B cell (primary cell): Measurements from ENCODE around the gene COX6B2. TPM values are rescaled to one million over a fixed set of nuclear protein-coding genes. Genes with fewer than 3 reads are reported as not detected.

Experiments
- ATAC-seq: fragments of 200-7000 bp; cut with Tn5 transposase; one replicate; pipeline ENCODE4 v1.10.0; 2021; ENCODE audit warnings: low read depth, mild to moderate bottlenecking, moderate number of reproducible peaks, moderate library complexity
- CTCF ChIA-PET: fragments of 350-600 bp; sonication (Branson Sonifier 250); formaldehyde crosslinking; loops from one replicate; lab custom pipeline; 2021; ENCODE audit warnings: antibody characterized with exemption, inconsistent platforms; lab: Charles Lee
- POLR2A ChIA-PET: fragments of 350-600 bp; sonication (Branson Sonifier 250); formaldehyde crosslinking; loops from one replicate; lab custom pipeline; 2021; ENCODE audit warnings: antibody characterized with exemption; lab: Charles Lee
- DNase-seq: peaks from one replicate; pipeline ENCODE4 v3.0.0; 2013
- H2AFZ ChIP-seq: 2 replicates; pipeline ENCODE4 v1.6.1; 2012; ENCODE audit warnings: mild to moderate bottlenecking, low read depth, low read length; ENCODE audit not compliant: insufficient read depth, poor library complexity, severe bottlenecking
- H3K27ac ChIP-seq, 2 donors: 1 replicate in 1 of 2; 2 replicates in 1 of 2; pipeline ENCODE4 v1.5.1; 2012 to 2013; ENCODE audit warnings: low read length in 2 of 2, mild to moderate bottlenecking in 2 of 2, moderate library complexity in 1 of 2
- H3K27me3 ChIP-seq, 4 experiments: fragments of 200-600 bp in 1 of 4; sonication (generic) in 1 of 4; replicated peaks in 1 of 4; 1 replicate in 2 of 4; 2 replicates in 2 of 4; pipeline versions ENCODE4 v1.6.1 to v1.7.0; 2013 to 2016; ENCODE audit warnings: low read length in 3 of 4, mild to moderate bottlenecking in 2 of 4, mixed read lengths in 1 of 4, moderate library complexity in 1 of 4; ENCODE audit not compliant: insufficient read depth in 4 of 4, control insufficient read depth in 3 of 4; ENCODE audit errors: control extremely low read depth in 1 of 4
- H3K36me3 ChIP-seq, 2 experiments: replicated peaks in 1 of 2; 1 replicate in 1 of 2; 2 replicates in 1 of 2; pipeline versions ENCODE4 v1.6.1 to v1.7.1; 2013; ENCODE audit warnings: low read length in 1 of 2; ENCODE audit not compliant: insufficient read depth in 2 of 2, control insufficient read depth in 1 of 2; ENCODE audit errors: control extremely low read depth in 1 of 2, extremely low read depth in 1 of 2
- H3K4me1 ChIP-seq, 2 donors: fragments of 200-600 bp in 1 of 2; sonication (generic) in 1 of 2; 1 replicate in 1 of 2; 2 replicates in 1 of 2; pipeline versions ENCODE4 v1.5.1 to v1.6.1; 2013 to 2017; ENCODE audit warnings: low read length in 2 of 2; ENCODE audit not compliant: control insufficient read depth in 2 of 2, insufficient read depth in 2 of 2
- H3K4me2 ChIP-seq: replicated peaks from 2 replicates; pipeline ENCODE3; 2012; ENCODE audit warnings: mild to moderate bottlenecking, low read depth, low read length; ENCODE audit not compliant: poor library complexity, severe bottlenecking
- H3K4me3 ChIP-seq, 5 experiments: fragments of 200-600 bp in 1 of 5; sonication (generic) in 1 of 5; 1 replicate in 3 of 5; 2 replicates in 2 of 5; pipeline versions ENCODE4 v1.5.1 to v1.7.0; 2011 to 2016; ENCODE audit warnings: low read length in 4 of 5, mild to moderate bottlenecking in 4 of 5, low read depth in 2 of 5, control low read depth in 1 of 5, moderate library complexity in 1 of 5; ENCODE audit not compliant: insufficient read depth in 1 of 5; ENCODE audit errors: control extremely low read depth in 1 of 5, extremely low read depth in 1 of 5
- H3K79me2 ChIP-seq: fragments of 200-600 bp; sonication (generic); one replicate; pipeline ENCODE4 v1.6.0; 2016; ENCODE audit warnings: low read length; ENCODE audit not compliant: control insufficient read depth, insufficient read depth
- H3K9ac ChIP-seq: fragments of 200-600 bp; sonication (generic); 2 replicates; pipeline ENCODE4 v1.6.1; 2017; ENCODE audit warnings: mild to moderate bottlenecking, low read length, moderate library complexity
- H3K9me3 ChIP-seq, 3 donors: one replicate each; pipeline versions ENCODE4 v1.6.1 to v1.7.1; 2013; ENCODE audit warnings: low read length in 2 of 3; ENCODE audit not compliant: control insufficient read depth in 2 of 3, insufficient read depth in 1 of 3; ENCODE audit errors: control extremely low read depth in 1 of 3
- H4K20me1 ChIP-seq: 2 replicates; pipeline ENCODE4 v1.6.0; 2012; ENCODE audit warnings: mild to moderate bottlenecking, low read length; ENCODE audit not compliant: insufficient read depth, control insufficient read depth, poor library complexity, severe bottlenecking
- H3K27ac Mint-ChIP-seq: one replicate; pipeline ENCODE4 v1.8.0; 2021; ENCODE audit warnings: mixed read lengths
- H3K27me3 Mint-ChIP-seq: one replicate; pipeline ENCODE4 v1.8.0; 2021; ENCODE audit warnings: mixed read lengths
- H3K4me1 Mint-ChIP-seq: one replicate; pipeline ENCODE4 v1.8.0; 2021; ENCODE audit warnings: mixed read lengths
- H3K4me3 Mint-ChIP-seq: one replicate; pipeline ENCODE4 v1.8.0; 2021; ENCODE audit warnings: mixed read lengths
- H3K9me3 Mint-ChIP-seq: one replicate; pipeline ENCODE4 v1.8.0; 2022; ENCODE audit warnings: mixed read lengths; ENCODE audit not compliant: insufficient read depth
- CTCF ChIP-seq: fragments of 200-600 bp; IDR thresholded peaks from one replicate; pipeline ENCODE4 v1.8.0; 2022; ENCODE audit warnings: antibody characterized with exemption, mild to moderate bottlenecking
- EZH2 ChIP-seq: IDR thresholded peaks from 2 replicates; pipeline ENCODE4 v1.6.1; 2012; ENCODE audit warnings: borderline replicate concordance, low read depth, mild to moderate bottlenecking, moderate library complexity, low read length; ENCODE audit not compliant: insufficient read depth, poor library complexity, severe bottlenecking
- WGBS: methylation state at CpG from one replicate; pipeline ENCODE4 v1.1.5; 2013; ENCODE audit warnings: missing lambda C conversion rate; ENCODE audit not compliant: insufficient coverage; 5-methylcytosine and 5-hydroxymethylcytosine counted together
- intact Hi-C: fragments of 100-400 bp; cut with micrococcal nuclease; formaldehyde crosslinking; loops from one replicate; pipeline ENCODE4 v1.10.0; 2022
- polyA plus RNA-seq: library from polyadenylated mRNA; depleted of rRNA; stranded (reverse); fragments of >200 nt; gene quantifications from 2 replicates; pipeline ENCODE4 v1.2.3, GENCODE V29; 2012
- total RNA-seq, 2 donors: library from RNA; stranded (reverse); fragments of 120-200 nt in 1 of 2; gene quantifications; 1 replicate in 1 of 2; 2 replicates in 1 of 2; pipeline versions ENCODE4 v1.2.3 to v1.2.4, GENCODE V29; 2013 to 2022

The COX6B2 gene
- total and polyA plus RNA-seq, 2 donors (not counting 1 experiment from before 2014, with no cell fraction given) = not detected

DNA sequence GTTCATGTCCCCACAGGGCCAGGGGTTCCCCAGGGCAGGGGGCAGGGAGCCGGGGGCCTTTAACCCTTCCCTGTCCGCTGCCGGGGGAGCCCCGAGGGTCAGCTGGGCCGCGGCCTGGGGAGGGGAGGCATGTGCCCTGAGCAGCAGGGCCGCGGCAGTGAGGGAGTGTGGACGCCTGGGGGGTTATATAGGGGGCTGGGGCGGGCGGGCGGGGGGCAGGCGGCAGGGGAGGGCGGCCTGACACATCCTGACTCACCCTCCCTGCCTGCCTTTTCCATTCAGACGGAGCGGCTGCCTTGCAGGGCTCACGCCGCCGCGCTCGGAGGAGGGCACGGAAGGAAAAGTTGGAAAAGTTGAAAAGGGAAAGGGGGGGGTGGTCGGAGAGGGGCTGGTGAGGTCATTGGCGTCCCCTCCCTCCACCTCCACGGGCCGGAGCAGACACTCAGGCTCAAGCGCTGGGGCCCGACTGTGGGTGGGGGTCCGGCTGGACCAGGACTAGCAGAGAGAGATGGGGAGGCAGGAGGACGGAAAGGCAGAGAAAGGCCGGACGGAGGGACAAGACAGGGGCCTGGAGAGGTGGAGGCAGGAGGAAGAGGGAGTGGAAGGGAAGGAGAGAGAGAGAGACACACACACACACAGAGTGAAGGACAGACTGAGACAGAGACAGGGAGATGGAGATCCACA lies 15.9 kb upstream of the COX6B2 start, which contains the start of gene IL11:
Gene IL11 (minus strand): TSS at position 159 of the 684 bp plus-strand sequence. CDS start 153 bp downstream, at position 6.
- no peak within 1 kb of the TSS for H3K27ac ChIP-seq
- Mint-ChIP-seq H3K9me3 (no peaks in the 10 kb centered on the region), H3K27me3 (peaks cover 36% of the 10 kb centered on the region), H3K4me1 (peaks cover 9% of the 10 kb centered on the region), H3K4me3 (peak within 1 kb of the TSS; percentile 78), H3K27ac (no peak within 1 kb of the TSS)
- peak within 1 kb of the TSS in 3 of 5 experiments; percentile 35 to 41 (median 38) for H3K4me3 ChIP-seq
- POLR2A ChIA-PET = no interaction called here
- H3K79me2 ChIP-seq = no peaks in the 10 kb centered on the region
- peak within 1 kb of the TSS; percentile 62 for H2AFZ ChIP-seq
- no peaks in the 10 kb centered on the region for H3K36me3 ChIP-seq
- H3K4me1 ChIP-seq = peaks cover 15 to 17% of the 10 kb centered on the region in 2 donors
- TF ChIP-seq CTCF (no peak), EZH2 (no peak)
- 27% methylated on average over 8 of the region's 32 CpGs for WGBS
- H4K20me1 ChIP-seq = no peaks in the 10 kb centered on the region
- intact Hi-C loops = no loop called here
- H3K4me2 ChIP-seq = peak within 1 kb of the TSS; percentile 82
- ATAC-seq (no peak), DNase-seq (no peak)
- peaks cover 0 to 24% (median 0%) of the 10 kb centered on the region in 3 donors for H3K9me3 ChIP-seq
- peak within 1 kb of the TSS; percentile 53 for H3K9ac ChIP-seq
- CTCF ChIA-PET = no interaction called here
- H3K27me3 ChIP-seq = peaks cover 0 to 76% (median 29%) of the 10 kb centered on the region in 4 experiments

DNA sequence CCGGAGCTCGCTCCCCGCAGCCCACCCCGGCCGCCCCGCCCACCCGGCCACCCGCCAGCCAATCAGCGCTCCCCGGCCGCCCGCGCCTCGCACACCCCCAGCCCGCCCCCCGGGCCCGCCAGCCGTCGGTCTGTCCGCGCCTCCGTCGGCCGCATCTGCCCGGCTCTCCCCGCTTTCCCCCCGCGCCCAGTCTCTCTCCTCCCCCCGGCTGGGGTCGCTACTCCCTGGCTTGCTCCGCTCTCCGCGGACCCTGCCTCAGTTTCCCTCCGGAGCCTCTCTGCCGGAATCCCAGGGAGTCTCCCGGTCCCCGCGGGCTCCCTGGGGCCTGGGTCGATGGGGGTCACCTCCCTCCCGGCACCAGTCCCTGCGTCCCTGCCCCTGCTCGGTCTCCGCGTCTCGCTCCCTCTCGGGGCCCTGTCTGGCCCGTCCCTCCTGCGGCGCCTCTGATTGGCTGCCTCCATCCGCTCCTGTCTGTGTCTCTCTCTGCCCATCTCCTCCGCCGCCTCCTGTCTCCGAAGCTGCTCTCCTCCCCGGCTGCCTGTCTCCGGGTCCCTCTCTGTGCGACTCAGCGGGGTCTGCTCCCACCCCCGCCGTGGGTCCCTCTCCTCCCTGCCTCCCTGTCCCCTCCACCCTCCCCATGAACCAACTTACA lies 15.3 kb upstream of the COX6B2 start:
- Mint-ChIP-seq H3K27me3 (peaks cover 38% of the 10 kb centered on the region), H3K4me1 (peaks cover 9% of the 10 kb centered on the region), H3K27ac (no peak overlapping the region), H3K4me3 (peak overlapping the region; percentile 78), H3K9me3 (no peaks in the 10 kb centered on the region)
- intact Hi-C loops = no loop called here
- DNase-seq (peak; percentile 52), ATAC-seq (peak; percentile 47)
- ChIA-PET CTCF (no interaction called here), POLR2A (no interaction called here)
- Histone ChIP-seq H3K9ac (peak overlapping the region; percentile 53), H3K4me3 (peak overlapping the region in 3 of 5 experiments; percentile 21 to 41 (median 26)), H3K79me2 (no peaks in the 10 kb centered on the region), H3K27ac (no peak overlapping the region), H4K20me1 (no peaks in the 10 kb centered on the region), H3K36me3 (no peaks in the 10 kb centered on the region), H3K4me1 (peaks cover 15 to 17% of the 10 kb centered on the region in 2 donors), H3K9me3 (peaks cover 0 to 24% (median 0%) of the 10 kb centered on the region in 3 donors), H2AFZ (peak overlapping the region; percentile 56), H3K4me2 (peak overlapping the region; percentile 82), H3K27me3 (peaks cover 0 to 72% (median 27%) of the 10 kb centered on the region in 4 experiments)
- no peak for TF ChIP-seq CTCF
- peak; percentile 100 for TF ChIP-seq EZH2
- 6% methylated on average over 40 of the region's 59 CpGs for WGBS
